GM19468 (cell line): ENCODE results near the gene CR1L.
"Not testable (repeated sequence)": the region's sequence is repeated elsewhere in the genome, so short reads cannot be mapped to it uniquely, and the experiment has no call there.

Experiments
- ATAC-seq: cut with Tn5 transposase; IDR thresholded peaks from one replicate; pipeline ENCODE4 v1.9.1; 2021; ENCODE audit warnings: mild to moderate bottlenecking, moderate library complexity, moderate number of reproducible peaks; ENCODE audit not compliant: unreplicated experiment; ENCODE audit errors: extremely low read depth

Gene CR1L

GRCh38 chr1:207676153-207676552 lies 31.2 kb downstream of the CR1L start:
- ATAC-seq = no peak

GRCh38 chr1:207680590-207681388 lies 35.9 kb downstream of the CR1L start:
- not testable (repeated sequence) for ATAC-seq

- ATAC-seq = not testable (repeated sequence)
These were observed 38.0 kb downstream of the CR1L start for GRCh38 chr1:207682872-207683434.

- not testable (repeated sequence) for ATAC-seq
These were observed 45.6 kb downstream of the CR1L start for GRCh38 chr1:207690551-207690950.

- no peak for ATAC-seq
These were observed 46.1 kb downstream of the CR1L start for GRCh38 chr1:207691010-207691409.

GRCh38 chr1:207691841-207692240 lies 46.9 kb downstream of the CR1L start:
- ATAC-seq = no peak

GRCh38 chr1:207692291-207692690 lies 47.4 kb downstream of the CR1L start:
- not testable (repeated sequence) for ATAC-seq

GRCh38 chr1:207695891-207696290 lies 51.0 kb downstream of the CR1L start:
- no peak for ATAC-seq

- no peak for ATAC-seq
These were observed 54.0 kb downstream of the CR1L start for GRCh38 chr1:207698822-207699483.

GRCh38 chr1:207702317-207702716 lies 57.4 kb downstream of the CR1L start:
- no peak for ATAC-seq

GRCh38 chr1:207703712-207704111 lies 58.8 kb downstream of the CR1L start:
- ATAC-seq = no peak

GRCh38 chr1:207708004-207708403 lies 63.1 kb downstream of the CR1L start:
- not testable (repeated sequence) for ATAC-seq

- ATAC-seq = no peak
These were observed 66.4 kb downstream of the CR1L start for GRCh38 chr1:207711285-207711684.

- ATAC-seq = not testable (repeated sequence)
These were observed 67.8 kb downstream of the CR1L start for GRCh38 chr1:207712701-207713100.

- no peak for ATAC-seq
These were observed 68.6 kb downstream of the CR1L start for GRCh38 chr1:207713529-207713928.

- ATAC-seq = no peak
These were observed 74.3 kb downstream of the CR1L start for GRCh38 chr1:207719234-207719633.

GRCh38 chr1:207728200-207728858 lies 83.4 kb downstream of the CR1L start:
- ATAC-seq = not testable (repeated sequence)

- ATAC-seq = not testable (repeated sequence)
These were observed 92.7 kb downstream of the CR1L start for GRCh38 chr1:207737503-207738157.

GRCh38 chr1:207738158-207738659 lies 93.3 kb downstream of the CR1L start:
- ATAC-seq = not testable (repeated sequence)

GRCh38 chr1:207740207-207740606 lies 95.3 kb downstream of the CR1L start:
- ATAC-seq = no peak
